ENCODE measurements around the gene IL17REL.

- no peak for TF ChIP-seq POLR2A (IDR thresholded peaks at IDR 0.05; ENCODE audit: low read depth, low read length)
- no peak for TF ChIP-seq POLR2AphosphoS5 (IDR thresholded peaks at IDR 0.05; ENCODE audit: low read depth, low read length)
- no peak for TF ChIP-seq SPI1 (IDR thresholded peaks at IDR 0.05; ENCODE audit: low read depth, low read length)
- TF ChIP-seq TAF1 (IDR thresholded peaks at IDR 0.05; ENCODE audit: low read depth, low read length), result no peak
Observed at GRCh38 chr22:50002791-50003190, 9.8 kb downstream of the IL17REL start.
